Activated T-cell treated with anti-CD3 and anti-CD28 coated beads, Interleukin-2, amount 50 U/mL, for 72 hours (primary cell): ENCODE data around the gene RABGAP1L. TPM values are rescaled to one million over a fixed set of nuclear protein-coding genes. Genes with fewer than 3 reads are reported as not detected.

Experiments
- ATAC-seq, 2 donors: fragments of 150-1000 bp; cut with Tn5 transposase; replicated peaks in 1 of 2; 2 replicates each; pipeline ENCODE4 v1.10.0; 2021; ENCODE audit warnings: moderate library complexity in 2 of 2, mild to moderate bottlenecking in 1 of 2
- DNase-seq, 2 donors: peaks; one replicate each; pipeline ENCODE4 v3.0.0; 2021 to 2022; ENCODE audit warnings: mixed read lengths in 1 of 2
- H3K27ac Mint-ChIP-seq: one replicate; pipeline ENCODE4 v1.8.0; 2022; ENCODE audit warnings: mild to moderate bottlenecking, moderate library complexity, mixed read lengths
- H3K27me3 Mint-ChIP-seq: one replicate; pipeline ENCODE4 v1.8.0; 2022; ENCODE audit warnings: low read depth, mixed read lengths
- H3K36me3 Mint-ChIP-seq, 2 donors: one replicate each; pipeline ENCODE4 v1.8.0; 2022; ENCODE audit warnings: mixed read lengths in 2 of 2, mild to moderate bottlenecking in 1 of 2; ENCODE audit not compliant: insufficient read depth in 2 of 2
- H3K4me1 Mint-ChIP-seq: one replicate; pipeline ENCODE4 v1.8.0; 2022; ENCODE audit warnings: low read depth, mixed read lengths
- H3K4me3 Mint-ChIP-seq, 2 donors: one replicate each; pipeline ENCODE4 v1.8.0; 2022; ENCODE audit warnings: mild to moderate bottlenecking in 2 of 2, mixed read lengths in 2 of 2, moderate library complexity in 2 of 2
- H3K9me3 Mint-ChIP-seq, 2 donors: one replicate each; pipeline ENCODE4 v1.8.0; 2022; ENCODE audit warnings: mixed read lengths in 2 of 2
- total RNA-seq, 2 donors: library from RNA; stranded (reverse); gene quantifications; one replicate each; pipeline ENCODE4 v1.2.3, GENCODE V29; 2022

Gene RABGAP1L
- total RNA-seq, 2 donors from 2014 or later, result 36.7 to 42.0 TPM

DNA sequence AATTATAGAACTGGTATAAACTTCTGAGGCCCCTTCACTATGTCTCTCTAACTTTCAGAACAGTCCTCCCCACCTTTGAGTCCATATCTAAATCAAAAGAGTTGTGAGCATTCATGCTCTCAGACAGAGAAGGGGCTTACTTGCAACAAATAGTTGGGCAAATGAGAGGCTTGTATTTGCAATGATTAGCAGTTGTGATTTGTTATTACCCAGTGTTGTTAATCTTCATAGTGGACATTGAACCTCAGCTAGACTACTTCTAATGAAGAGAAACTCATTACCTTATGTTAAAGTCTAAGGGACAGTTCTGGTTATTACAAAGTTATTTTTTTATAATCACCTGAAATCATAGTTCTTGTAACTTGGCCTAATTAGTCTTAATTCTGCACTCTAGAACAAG is 114.5 kb downstream of the RABGAP1L start:
- Mint-ChIP-seq H3K4me3 (no peak overlapping the region), H3K9me3 (no peaks in the 10 kb centered on the region), H3K27ac (no peak overlapping the region), H3K27me3 (no peaks in the 10 kb centered on the region), H3K4me1 (no peaks in the 10 kb centered on the region), H3K36me3 (no peaks in the 10 kb centered on the region)
- ATAC-seq (no peak), DNase-seq (no peak)

- Mint-ChIP-seq H3K27me3 (no peaks in the 10 kb centered on the region), H3K9me3 (no peaks in the 10 kb centered on the region), H3K27ac (no peak overlapping the region), H3K4me3 (no peak overlapping the region), H3K36me3 (no peaks in the 10 kb centered on the region), H3K4me1 (no peaks in the 10 kb centered on the region)
- ATAC-seq, result no peak
- no peak for DNase-seq
Measured at GRCh38 chr1:174274452-174274851, 115.1 kb downstream of the RABGAP1L start.

GRCh38 chr1:174274884-174275283 is 115.6 kb downstream of the RABGAP1L start:
- Mint-ChIP-seq H3K36me3 (peaks cover 0 to 2% of the 10 kb centered on the region in 2 donors), H3K27ac (no peak overlapping the region), H3K9me3 (no peaks in the 10 kb centered on the region), H3K4me1 (no peaks in the 10 kb centered on the region), H3K4me3 (no peak overlapping the region), H3K27me3 (no peaks in the 10 kb centered on the region)
- no peak for DNase-seq
- ATAC-seq, result no peak

- DNase-seq (no peak), ATAC-seq (no peak)
- H3K36me3 Mint-ChIP-seq, result peaks cover 4 to 8% of the 10 kb centered on the region in 2 donors
- no peak overlapping the region for H3K27ac Mint-ChIP-seq
- H3K9me3 Mint-ChIP-seq, result no peaks in the 10 kb centered on the region
- no peaks in the 10 kb centered on the region for H3K27me3 Mint-ChIP-seq
- no peaks in the 10 kb centered on the region for H3K4me1 Mint-ChIP-seq
- H3K4me3 Mint-ChIP-seq, result no peak overlapping the region
Measured at GRCh38 chr1:174276087-174276486, 116.8 kb downstream of the RABGAP1L start.

GRCh38 chr1:174284052-174284451 is 124.7 kb downstream of the RABGAP1L start:
- peak; percentile 11 to 61 for ATAC-seq
- peak overlapping the region; percentile 30 for H3K27ac Mint-ChIP-seq

DNA sequence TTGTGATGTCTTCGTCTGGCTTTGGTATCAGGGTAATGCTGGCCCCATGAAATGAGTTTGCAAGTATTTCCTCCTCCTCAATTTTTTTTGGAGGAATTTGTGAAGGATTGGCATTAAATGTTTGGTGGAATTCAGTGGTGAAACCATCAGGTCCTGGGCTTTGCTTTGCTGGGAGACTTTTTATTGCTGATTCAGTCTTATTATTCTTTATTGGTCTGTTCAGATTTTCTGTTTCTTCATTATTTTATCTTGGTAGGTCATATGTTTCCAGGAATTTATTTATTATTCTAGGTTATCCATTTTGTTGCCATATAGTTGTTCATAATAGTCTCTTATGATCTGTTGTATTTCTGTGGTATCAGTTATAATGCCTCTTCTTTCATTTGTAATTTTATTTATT is 126.7 kb downstream of the RABGAP1L start:
- no peak for ATAC-seq
- peaks cover 20 to 52% of the 10 kb centered on the region in 2 donors for H3K36me3 Mint-ChIP-seq
- no peak overlapping the region for H3K27ac Mint-ChIP-seq
- H3K27me3 Mint-ChIP-seq, result no peaks in the 10 kb centered on the region
- H3K4me3 Mint-ChIP-seq, result no peak overlapping the region
- H3K4me1 Mint-ChIP-seq, result peaks cover 9% of the 10 kb centered on the region
- no peak for DNase-seq
- H3K9me3 Mint-ChIP-seq, result peaks cover 2 to 4% of the 10 kb centered on the region in 2 donors

More at GRCh38 chr1:174284052-174284451, 124.7 kb downstream of the RABGAP1L start:
- H3K4me1 Mint-ChIP-seq, result peaks cover 9% of the 10 kb centered on the region
- no peak for DNase-seq
- peaks cover 2% of the 10 kb centered on the region in 2 donors for H3K9me3 Mint-ChIP-seq
- H3K27me3 Mint-ChIP-seq, result no peaks in the 10 kb centered on the region
- peaks cover 14 to 43% of the 10 kb centered on the region in 2 donors for H3K36me3 Mint-ChIP-seq
- no peak overlapping the region for H3K4me3 Mint-ChIP-seq

DNA sequence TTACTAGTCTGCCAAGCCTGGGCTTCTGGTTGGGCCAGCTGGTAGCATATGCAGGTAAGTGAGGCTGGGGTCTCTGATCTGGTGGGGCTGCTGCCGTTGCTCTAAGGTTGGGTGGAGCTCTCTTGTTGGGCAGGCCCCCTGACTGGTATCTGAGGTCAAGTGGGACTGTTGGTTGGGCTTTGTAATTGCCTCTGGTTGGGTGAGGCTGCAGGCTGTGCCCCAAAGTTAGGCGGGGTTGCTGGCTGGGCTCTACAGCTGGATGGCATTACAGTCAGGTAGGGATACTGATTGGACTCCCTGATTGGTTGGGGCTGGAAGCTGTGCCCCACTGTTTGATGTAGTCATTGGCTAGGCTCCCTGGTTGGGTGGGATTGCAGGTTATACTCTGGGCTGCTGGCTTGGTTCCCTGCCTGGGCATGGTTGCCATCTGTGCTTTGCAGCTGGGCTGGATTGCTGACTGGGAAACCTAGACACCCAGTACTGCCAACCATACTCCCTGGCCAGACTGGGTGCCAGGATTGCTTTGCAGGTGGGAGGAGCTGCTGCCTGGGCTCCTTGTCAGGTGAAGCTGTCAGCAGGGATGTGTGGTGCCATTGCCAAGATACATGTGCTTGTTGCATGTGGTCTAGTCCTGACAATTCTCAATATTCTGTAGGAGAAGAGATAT is 130.5 kb downstream of the RABGAP1L start:
- H3K4me1 Mint-ChIP-seq, result no peaks in the 10 kb centered on the region
- H3K9me3 Mint-ChIP-seq, result peaks cover 4 to 9% of the 10 kb centered on the region in 2 donors
- peaks cover 24 to 49% of the 10 kb centered on the region in 2 donors for H3K36me3 Mint-ChIP-seq
- ATAC-seq (no peak), DNase-seq (no peak)
- no peak overlapping the region for H3K4me3 Mint-ChIP-seq
- no peaks in the 10 kb centered on the region for H3K27me3 Mint-ChIP-seq
- H3K27ac Mint-ChIP-seq, result no peak overlapping the region

DNA sequence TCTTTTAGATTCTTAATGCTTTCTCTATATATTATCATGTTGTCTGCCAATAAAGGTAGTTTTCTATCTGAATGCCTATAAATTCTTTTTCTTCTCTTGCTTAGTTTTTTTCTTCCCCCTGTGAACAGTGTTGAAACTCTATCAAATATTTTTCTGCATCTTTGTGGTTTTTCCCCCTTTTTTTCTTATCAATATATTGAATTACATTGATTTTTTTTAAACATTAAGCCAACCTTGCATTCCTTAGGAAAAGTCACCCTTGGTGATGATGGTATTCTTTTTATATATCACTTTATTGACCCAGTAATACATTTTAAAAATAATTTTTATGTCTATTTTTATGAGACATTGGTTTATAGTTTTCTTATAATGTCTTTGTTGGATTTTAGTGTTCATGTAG is 131.7 kb downstream of the RABGAP1L start:
- DNase-seq (no peak), ATAC-seq (no peak)
- H3K4me3 Mint-ChIP-seq, result no peak overlapping the region
- H3K36me3 Mint-ChIP-seq, result peaks cover 24 to 43% of the 10 kb centered on the region in 2 donors
- H3K9me3 Mint-ChIP-seq, result peaks cover 4 to 9% of the 10 kb centered on the region in 2 donors
- H3K4me1 Mint-ChIP-seq, result no peaks in the 10 kb centered on the region
- H3K27ac Mint-ChIP-seq, result no peak overlapping the region
- no peaks in the 10 kb centered on the region for H3K27me3 Mint-ChIP-seq

- ATAC-seq (no peak), DNase-seq (no peak)
- no peaks in the 10 kb centered on the region for H3K4me1 Mint-ChIP-seq
- H3K9me3 Mint-ChIP-seq, result peaks cover 2 to 4% of the 10 kb centered on the region in 2 donors
- H3K27ac Mint-ChIP-seq, result no peak overlapping the region
- no peak overlapping the region for H3K4me3 Mint-ChIP-seq
- H3K27me3 Mint-ChIP-seq, result no peaks in the 10 kb centered on the region
- H3K36me3 Mint-ChIP-seq, result peaks cover 6 to 10% of the 10 kb centered on the region in 2 donors
Measured at GRCh38 chr1:174296309-174296708, 137.0 kb downstream of the RABGAP1L start.

DNA sequence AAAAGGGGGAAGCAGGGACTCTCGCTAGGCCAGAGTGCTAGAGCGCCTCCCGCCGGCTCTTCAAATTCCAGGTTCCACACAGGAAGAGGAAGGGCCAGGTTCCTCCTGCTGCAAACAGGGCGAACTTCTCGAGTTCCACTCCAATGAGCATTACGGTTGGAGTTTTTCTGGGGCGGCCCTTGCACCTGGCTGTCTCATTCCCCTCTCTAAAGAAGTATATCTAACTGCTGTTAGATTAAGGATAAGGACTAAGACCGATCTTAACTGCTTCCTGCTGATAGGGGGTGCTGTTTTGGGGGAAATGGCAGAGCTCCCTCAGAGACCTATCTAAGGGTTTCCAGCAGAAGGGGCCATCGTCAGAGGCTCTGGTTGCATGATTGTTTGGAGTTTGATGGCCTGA is 138.0 kb downstream of the RABGAP1L start:
- Mint-ChIP-seq H3K36me3 (peaks cover 10 to 13% of the 10 kb centered on the region in 2 donors), H3K9me3 (peaks cover 6 to 10% of the 10 kb centered on the region in 2 donors), H3K4me3 (no peak overlapping the region), H3K4me1 (no peaks in the 10 kb centered on the region), H3K27me3 (no peaks in the 10 kb centered on the region), H3K27ac (no peak overlapping the region)
- no peak for DNase-seq
- ATAC-seq, result no peak

DNA sequence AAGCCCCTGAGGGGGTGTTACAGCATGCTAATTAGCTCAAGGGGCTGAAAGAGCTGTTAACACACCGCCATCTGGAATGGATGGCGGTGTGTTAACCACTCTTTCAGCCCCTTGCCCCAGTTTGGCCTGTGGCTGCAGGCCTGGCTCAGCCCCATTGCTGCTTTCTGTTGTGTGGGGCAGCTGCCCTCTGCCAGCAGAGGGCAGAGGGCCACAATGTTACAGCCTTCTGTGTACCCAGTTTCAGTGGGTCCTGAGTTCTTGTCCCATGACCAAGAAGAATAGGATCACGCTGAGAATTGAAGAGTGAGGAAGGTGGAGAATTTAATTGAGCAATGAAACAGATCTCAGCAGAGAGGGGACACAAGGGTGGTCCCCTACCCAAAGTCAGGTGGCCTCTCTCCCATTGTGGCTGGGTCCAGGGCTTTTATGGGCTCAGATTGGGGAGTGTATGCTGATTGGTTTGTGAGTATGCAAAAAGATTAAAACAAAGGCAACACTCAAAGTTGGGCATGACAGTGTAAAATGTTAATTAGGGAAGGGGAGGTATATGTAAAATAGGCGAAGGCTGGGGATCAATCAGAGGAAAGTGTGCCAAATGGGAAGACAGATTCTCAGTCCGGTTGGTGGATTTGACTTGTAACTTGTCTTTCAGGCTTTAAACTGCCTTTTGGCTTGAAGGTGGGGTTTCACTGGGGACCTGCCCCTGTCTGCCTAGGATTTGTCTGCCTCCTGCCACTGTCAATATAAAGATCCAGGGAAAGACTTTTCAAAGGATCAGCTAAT is 142.2 kb downstream of the RABGAP1L start:
- Mint-ChIP-seq H3K4me1 (no peaks in the 10 kb centered on the region), H3K9me3 (peaks cover 4 to 12% of the 10 kb centered on the region in 2 donors), H3K27ac (no peak overlapping the region), H3K36me3 (peaks cover 14 to 17% of the 10 kb centered on the region in 2 donors), H3K27me3 (no peaks in the 10 kb centered on the region), H3K4me3 (no peak overlapping the region)
- ATAC-seq (no peak), DNase-seq (no peak)

DNA sequence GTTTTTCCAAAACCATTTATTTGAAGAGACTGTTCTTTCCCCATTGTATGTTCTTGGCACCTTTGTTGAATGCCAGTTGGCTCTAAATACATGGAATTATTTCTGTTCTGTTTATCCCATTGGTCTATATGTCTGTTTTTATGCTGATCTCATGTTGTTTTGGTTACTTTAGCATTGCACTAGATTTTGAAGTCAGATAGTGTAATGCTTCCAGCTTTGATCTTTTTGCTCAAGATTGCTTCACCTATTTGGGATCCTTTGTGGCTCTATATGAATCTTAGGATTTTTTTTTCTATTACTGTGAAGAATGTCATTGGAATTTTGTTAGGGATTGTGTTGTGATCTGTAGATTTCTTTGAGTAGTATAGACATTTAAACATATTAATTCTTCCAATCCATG is 149.3 kb downstream of the RABGAP1L start:
- no peak overlapping the region for H3K27ac Mint-ChIP-seq
- no peaks in the 10 kb centered on the region for H3K4me1 Mint-ChIP-seq
- no peak for ATAC-seq
- peaks cover 37 to 50% of the 10 kb centered on the region in 2 donors for H3K36me3 Mint-ChIP-seq
- DNase-seq, result no peak
- H3K9me3 Mint-ChIP-seq, result peaks cover 4 to 25% of the 10 kb centered on the region in 2 donors
- H3K4me3 Mint-ChIP-seq, result no peak overlapping the region
- H3K27me3 Mint-ChIP-seq, result no peaks in the 10 kb centered on the region

DNA sequence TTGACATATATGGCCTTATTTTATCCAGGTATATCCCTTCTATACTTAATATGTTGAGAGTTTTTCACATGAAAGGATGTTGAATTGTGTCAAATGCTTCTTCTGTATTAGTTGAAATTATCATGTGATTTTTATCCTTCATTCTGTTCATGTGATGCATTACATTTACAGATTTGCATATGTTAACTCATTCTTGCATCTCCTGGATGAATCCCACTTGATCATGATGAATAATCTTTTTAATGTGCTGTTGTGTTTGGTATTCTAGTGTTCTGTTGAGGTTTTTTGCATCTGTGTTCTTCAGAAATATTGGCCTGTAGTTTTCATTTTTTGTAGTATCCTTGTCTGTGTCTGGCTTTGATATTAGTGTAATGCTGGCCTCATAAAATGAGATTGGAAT is 150.2 kb downstream of the RABGAP1L start:
- H3K9me3 Mint-ChIP-seq, result peaks cover 10 to 34% of the 10 kb centered on the region in 2 donors
- H3K36me3 Mint-ChIP-seq, result peaks cover 45 to 58% of the 10 kb centered on the region in 2 donors
- no peak for DNase-seq
- no peaks in the 10 kb centered on the region for H3K4me1 Mint-ChIP-seq
- no peaks in the 10 kb centered on the region for H3K27me3 Mint-ChIP-seq
- no peak overlapping the region for H3K4me3 Mint-ChIP-seq
- H3K27ac Mint-ChIP-seq, result no peak overlapping the region
- ATAC-seq, result no peak
